GM23338 (cell line): ENCODE measurements around the gene FHAD1. TPM values are rescaled to one million over a fixed set of nuclear protein-coding genes. Genes with fewer than 3 reads are reported as not detected.

Source experiments
- ATAC-seq: fragments of 200-7000 bp; cut with Tn5 transposase; 3 replicates; pipeline ENCODE4 v1.9.1; 2020
- DNase-seq: peaks from one replicate; pipeline ENCODE4 v3.0.0-alpha.2; 2015; ENCODE audit warnings: low spot score
- H2AFZ ChIP-seq: fragments of 200-600 bp; sonication (generic); 2 replicates; pipeline ENCODE4 v1.8.0; 2016; ENCODE audit warnings: antibody characterized with exemption, mild to moderate bottlenecking, moderate library complexity
- H3F3A ChIP-seq: fragments of 200-600 bp; sonication (generic); replicated peaks from 2 replicates; pipeline ENCODE4 v1.8.0; 2017; ENCODE audit warnings: antibody characterized with exemption, mixed run types, low read depth
- H3K27ac ChIP-seq: fragments of 200-600 bp; sonication (generic); 2 replicates; pipeline ENCODE4 v1.6.1; 2016; ENCODE audit warnings: low read depth
- H3K27me3 ChIP-seq: fragments of 200-600 bp; sonication (generic); 2 replicates; pipeline ENCODE4 v1.8.0; 2016; ENCODE audit warnings: mild to moderate bottlenecking, mixed run types, moderate library complexity; ENCODE audit not compliant: insufficient read depth
- H3K36me3 ChIP-seq: fragments of 200-600 bp; sonication (generic); 2 replicates; pipeline ENCODE4 v1.8.0; 2016; ENCODE audit warnings: mild to moderate bottlenecking; ENCODE audit not compliant: insufficient read depth
- H3K4me1 ChIP-seq: fragments of 200-600 bp; sonication (generic); 2 replicates; pipeline ENCODE4 v1.8.0; 2016; ENCODE audit warnings: mild to moderate bottlenecking, moderate library complexity; ENCODE audit not compliant: insufficient read depth
- H3K4me2 ChIP-seq: fragments of 200-600 bp; sonication (generic); 2 replicates; pipeline ENCODE4 v1.7.1; 2017; ENCODE audit warnings: mixed run types
- H3K4me3 ChIP-seq: fragments of 200-600 bp; sonication (generic); 2 replicates; pipeline ENCODE4 v1.6.1; 2016; ENCODE audit warnings: mixed run types
- H3K79me2 ChIP-seq: fragments of 200-600 bp; sonication (generic); replicated peaks from 2 replicates; pipeline ENCODE4 v1.8.0; 2017; ENCODE audit warnings: mild to moderate bottlenecking; ENCODE audit not compliant: insufficient read depth
- H3K9me2 ChIP-seq: fragments of 200-600 bp; sonication (generic); 2 replicates; pipeline ENCODE4 v1.8.0; 2017; ENCODE audit not compliant: insufficient read depth
- H4K20me1 ChIP-seq: fragments of 200-600 bp; sonication (generic); replicated peaks from 2 replicates; pipeline ENCODE4 v1.8.0; 2017; ENCODE audit warnings: mild to moderate bottlenecking; ENCODE audit not compliant: insufficient read depth
- H3K27ac Mint-ChIP-seq: 2 replicates; pipeline ENCODE4 v1.8.0; 2020; ENCODE audit warnings: inconsistent platforms, mild to moderate bottlenecking, moderate library complexity, mixed read lengths
- H3K27me3 Mint-ChIP-seq: 3 replicates; pipeline ENCODE4 v1.8.0; 2022; ENCODE audit warnings: low read depth, mild to moderate bottlenecking, moderate library complexity, mixed read lengths, inconsistent platforms; ENCODE audit not compliant: insufficient read depth, poor library complexity
- H3K36me3 Mint-ChIP-seq: 3 replicates; pipeline ENCODE4 v1.8.0; 2021; ENCODE audit warnings: low read depth, mild to moderate bottlenecking, inconsistent platforms, moderate library complexity, mixed read lengths
- H3K4me1 Mint-ChIP-seq: 3 replicates; pipeline ENCODE4 v1.8.0; 2020; ENCODE audit warnings: mild to moderate bottlenecking, inconsistent platforms, mixed read lengths
- H3K4me3 Mint-ChIP-seq: 3 replicates; pipeline ENCODE4 v1.8.0; 2021; ENCODE audit warnings: moderate library complexity, mild to moderate bottlenecking, inconsistent platforms, mixed read lengths
- H3K9me3 Mint-ChIP-seq: 3 replicates; pipeline ENCODE4 v1.8.0; 2020; ENCODE audit warnings: moderate library complexity, mild to moderate bottlenecking, inconsistent platforms, mixed read lengths
- CTCF ChIP-seq, 2 experiments: fragments of 200-600 bp in 1 of 2; sonication (generic) in 1 of 2; conservative IDR thresholded peaks; 2 replicates each; pipeline versions ENCODE4 v1.5.1 to v1.6.1; 2016 to 2017; ENCODE audit warnings: antibody characterized with exemption in 2 of 2, low read depth in 2 of 2, mild to moderate bottlenecking in 2 of 2, moderate library complexity in 1 of 2
- EZH2 ChIP-seq: fragments of 200-600 bp; sonication (generic); IDR thresholded peaks from one replicate; pipeline ENCODE4 v1.8.0; 2017; ENCODE audit warnings: antibody characterized with exemption, mild to moderate bottlenecking, low read depth; ENCODE audit not compliant: unreplicated experiment
- POLR2AphosphoS5 ChIP-seq: IDR thresholded peaks from 2 replicates; pipeline ENCODE4 v1.6.1; 2016; ENCODE audit warnings: antibody characterized with exemption, low read depth
- REST ChIP-seq: IDR thresholded peaks from one replicate; pipeline ENCODE4 v1.6.1; 2018; ENCODE audit warnings: antibody characterized with exemption; ENCODE audit not compliant: unreplicated experiment
- ZNF331 ChIP-seq: fragments of 250-450 bp; sonication (Bioruptor Pico); IDR thresholded peaks from 2 replicates; pipeline ENCODE4 v1.5.0; 2020; ENCODE audit warnings: low read depth, mild to moderate bottlenecking, moderate library complexity
- ZNF462 ChIP-seq: fragments of 250-450 bp; sonication (Bioruptor Pico); IDR thresholded peaks from 2 replicates; pipeline ENCODE4 v1.5.0; 2020; ENCODE audit warnings: mild to moderate bottlenecking, moderate library complexity
- polyA plus RNA-seq: library from polyadenylated mRNA; unstranded; fragments of >200 nt; fragmentation: Nextera tagmentation; extraction: Ambion mirVana; gene quantifications from 2 replicates; pipeline ENCODE4 v1.2.1, GENCODE V29; 2016
- total RNA-seq: library from RNA; depleted of rRNA; stranded (reverse); fragments of >200 nt; shearing (Covaris generic); gene quantifications from 2 replicates; pipeline ENCODE4 v1.2.3, GENCODE V29; 2014

FHAD1 gene
- total and polyA plus RNA-seq, 2 experiments from 2014 or later = 1.8 to 3.3 TPM

- peaks cover 58% of the 10 kb centered on the region for H3K27me3 ChIP-seq
- H4K20me1 ChIP-seq = no peaks in the 10 kb centered on the region
- peak overlapping the region; percentile 39; the same call in 1 of the 2 replicates for H3K4me3 ChIP-seq
- DNase-seq = no peak
- H3K27me3 Mint-ChIP-seq = peaks cover 68% of the 10 kb centered on the region
- H3K4me1 Mint-ChIP-seq = peaks cover 63% of the 10 kb centered on the region
- H3K79me2 ChIP-seq = no peaks in the 10 kb centered on the region
- no peak overlapping the region for H2AFZ ChIP-seq
- H3K4me2 ChIP-seq = peak overlapping the region; percentile 71
- peak overlapping the region; percentile 65 for H3K4me3 Mint-ChIP-seq
- TF ChIP-seq ZNF331 (no peak), EZH2 (no peak), CTCF (conservative IDR thresholded peaks at IDR 0.05; ENCODE audit: low read depth in 2 of 2) (no peak), POLR2AphosphoS5 (no peak), REST (no peak), ZNF462 (no peak)
- H3K36me3 ChIP-seq = no peaks in the 10 kb centered on the region
- 0 out of 3 replicates have a peak, but pooled peaks cover 2% of the 10 kb centered on the region for H3K36me3 Mint-ChIP-seq
- peak; percentile 5; the same call in 2 of the 3 replicates for ATAC-seq
- peaks cover 3% of the 10 kb centered on the region; the same call in 1 of the 3 replicates for H3K9me3 Mint-ChIP-seq
- peaks cover 22% of the 10 kb centered on the region; the same call in 1 of the 2 replicates for H3F3A ChIP-seq
- peaks cover 38% of the 10 kb centered on the region for H3K4me1 ChIP-seq
- peak overlapping the region; percentile 72; the same call in 1 of the 2 replicates for H3K27ac Mint-ChIP-seq
- no peak overlapping the region for H3K27ac ChIP-seq
- H3K9me2 ChIP-seq = no peaks in the 10 kb centered on the region
Observed at GRCh38 chr1:15383810-15384209, 136.8 kb downstream of the FHAD1 start.
